H54 (cell line): ENCODE data around the gene DOCK3.
"Not testable (repeated sequence)": the region's sequence is repeated elsewhere in the genome, so short reads cannot be mapped to it uniquely, and the experiment has no call there.

Source experiments
- DNase-seq: peaks from one replicate; pipeline ENCODE4 v3.0.0; 2011; ENCODE audit warnings: low spot score, mixed read lengths; ENCODE audit not compliant: insufficient read length
- FAIRE-seq: peaks from 3 replicates; lab custom pipeline; 2011; peaks lifted over from hg19 to GRCh38; lab: Jason Lieb, UNC
- POLR2A ChIP-seq: IDR thresholded peaks from 2 replicates; pipeline ENCODE4 v1.6.1; 2011; ENCODE audit warnings: low read depth, mild to moderate bottlenecking, low read length

Gene DOCK3

GRCh38 chr3:51307458-51307857 lies 632.7 kb downstream of the DOCK3 start:
- no peak for FAIRE-seq
- no peak for DNase-seq
- no peak for TF ChIP-seq POLR2A

GRCh38 chr3:51307945-51308607 lies 633.3 kb downstream of the DOCK3 start:
- FAIRE-seq, DNase-seq: not testable (repeated sequence)

- peak; percentile 52 for FAIRE-seq
- no peak for TF ChIP-seq POLR2A
- peak; percentile 19 for DNase-seq
These were observed 636.3 kb downstream of the DOCK3 start for GRCh38 chr3:51311055-51311454.

- no peak for TF ChIP-seq POLR2A
- FAIRE-seq (no peak), DNase-seq (no peak)
These were observed 653.5 kb downstream of the DOCK3 start for GRCh38 chr3:51328206-51328605.

- FAIRE-seq (no peak), DNase-seq (no peak)
- TF ChIP-seq POLR2A = no peak
These were observed 655.3 kb downstream of the DOCK3 start for GRCh38 chr3:51330046-51330445.

GRCh38 chr3:51332156-51332555 lies 657.4 kb downstream of the DOCK3 start:
- no peak for DNase-seq
- no peak for TF ChIP-seq POLR2A
- no peak for FAIRE-seq

- DNase-seq (no peak), FAIRE-seq (no peak)
- TF ChIP-seq POLR2A = no peak
These were observed 658.3 kb downstream of the DOCK3 start for GRCh38 chr3:51333021-51333420.

- DNase-seq = no peak
- no peak for TF ChIP-seq POLR2A
- no peak for FAIRE-seq
These were observed 661.5 kb downstream of the DOCK3 start for GRCh38 chr3:51336261-51336660.

GRCh38 chr3:51337666-51338065 lies 662.9 kb downstream of the DOCK3 start:
- no peak for TF ChIP-seq POLR2A
- no peak for DNase-seq
- FAIRE-seq = no peak

- no peak for FAIRE-seq
- DNase-seq = no peak
- TF ChIP-seq POLR2A = no peak
These were observed 663.9 kb downstream of the DOCK3 start for GRCh38 chr3:51338632-51339031.

- peak; percentile 32; the same call in 1 of the 2 replicates for TF ChIP-seq POLR2A
- FAIRE-seq (peak; percentile 74), DNase-seq (peak; percentile 65)
These were observed 665.5 kb downstream of the DOCK3 start for GRCh38 chr3:51340013-51340829.

GRCh38 chr3:51340989-51341636 lies 666.4 kb downstream of the DOCK3 start:
- FAIRE-seq (no peak), DNase-seq (no peak)
- no peak for TF ChIP-seq POLR2A

GRCh38 chr3:51343918-51344687 lies 669.4 kb downstream of the DOCK3 start:
- FAIRE-seq (no peak), DNase-seq (no peak)
- no peak for TF ChIP-seq POLR2A
